Naive thymus-derived CD4-positive, alpha-beta T cell (primary cell): ENCODE measurements around the gene TMEM86A. TPM values are rescaled to one million over a fixed set of nuclear protein-coding genes. Genes with fewer than 3 reads are reported as not detected.
"Not testable (repeated sequence)": the region's sequence is repeated elsewhere in the genome, so short reads cannot be mapped to it uniquely, and the experiment has no call there.

Experiments used
- ATAC-seq: fragments of 150-1000 bp; cut with Tn5 transposase; 2 replicates; pipeline ENCODE4 v1.10.0; 2021; ENCODE audit warnings: mild to moderate bottlenecking, moderate library complexity
- CTCF ChIA-PET: fragments of 350-600 bp; sonication (Branson Sonifier 250); formaldehyde crosslinking; loops from one replicate; lab custom pipeline; 2021; ENCODE audit warnings: antibody characterized with exemption; lab: Charles Lee
- POLR2A ChIA-PET: fragments of 350-600 bp; sonication (Branson Sonifier 250); formaldehyde crosslinking; loops from one replicate; lab custom pipeline; 2021; ENCODE audit warnings: antibody characterized with exemption, inconsistent platforms; lab: Charles Lee
- DNase-seq, 9 donors: peaks; one replicate each; pipeline versions ENCODE4 v3.0.0 to v3.0.0-alpha.2; 2020 to 2022; ENCODE audit warnings: mixed read lengths in 1 of 9
- H3K27ac ChIP-seq: one replicate; pipeline ENCODE4 v1.7.0; 2013; ENCODE audit warnings: mild to moderate bottlenecking, low read depth, low read length, moderate library complexity
- H3K27me3 ChIP-seq, 2 donors: one replicate each; pipeline ENCODE4 v1.7.0; 2013; ENCODE audit warnings: low read length in 2 of 2, mild to moderate bottlenecking in 2 of 2, moderate library complexity in 2 of 2; ENCODE audit not compliant: control insufficient read depth in 2 of 2, insufficient read depth in 2 of 2
- H3K36me3 ChIP-seq, 3 experiments: 1 replicate in 2 of 3; 2 replicates in 1 of 3; pipeline ENCODE4 v1.7.0; 2013; ENCODE audit warnings: low read length in 3 of 3, mild to moderate bottlenecking in 3 of 3, moderate library complexity in 1 of 3; ENCODE audit not compliant: insufficient read depth in 3 of 3, control insufficient read depth in 2 of 3
- H3K4me1 ChIP-seq, 2 donors: one replicate each; pipeline ENCODE4 v1.7.0; 2013; ENCODE audit warnings: low read length in 2 of 2, mild to moderate bottlenecking in 2 of 2, moderate library complexity in 1 of 2; ENCODE audit not compliant: control insufficient read depth in 2 of 2, insufficient read depth in 2 of 2
- H3K4me3 ChIP-seq: 2 replicates; pipeline ENCODE4 v1.7.0; 2013; ENCODE audit warnings: mild to moderate bottlenecking, low read length
- H3K9me3 ChIP-seq, 3 experiments: 1 replicate in 2 of 3; 2 replicates in 1 of 3; pipeline ENCODE4 v1.7.0; 2013; ENCODE audit warnings: low read length in 3 of 3; ENCODE audit not compliant: control insufficient read depth in 2 of 3
- H3K27ac Mint-ChIP-seq, 9 donors: one replicate each; pipeline ENCODE4 v1.8.0; 2020 to 2022; ENCODE audit warnings: mixed read lengths in 9 of 9, mild to moderate bottlenecking in 8 of 9, moderate library complexity in 5 of 9, inconsistent platforms in 2 of 9
- H3K27me3 Mint-ChIP-seq, 5 donors: one replicate each; pipeline ENCODE4 v1.8.0; 2021 to 2022; ENCODE audit warnings: mixed read lengths in 5 of 5, mild to moderate bottlenecking in 1 of 5
- H3K36me3 Mint-ChIP-seq, 5 donors: one replicate each; pipeline ENCODE4 v1.8.0; 2020 to 2022; ENCODE audit warnings: mixed read lengths in 5 of 5, mild to moderate bottlenecking in 3 of 5, inconsistent platforms in 1 of 5
- H3K4me1 Mint-ChIP-seq, 7 donors: one replicate each; pipeline ENCODE4 v1.8.0; 2020 to 2022; ENCODE audit warnings: mixed read lengths in 7 of 7, mild to moderate bottlenecking in 3 of 7, inconsistent platforms in 1 of 7
- H3K4me3 Mint-ChIP-seq, 10 donors: one replicate each; pipeline ENCODE4 v1.8.0; 2020 to 2022; ENCODE audit warnings: mild to moderate bottlenecking in 10 of 10, mixed read lengths in 10 of 10, moderate library complexity in 6 of 10, inconsistent platforms in 2 of 10
- H3K9me3 Mint-ChIP-seq, 11 donors: one replicate each; pipeline ENCODE4 v1.8.0; 2020 to 2022; ENCODE audit warnings: mixed read lengths in 11 of 11, mild to moderate bottlenecking in 4 of 11, inconsistent platforms in 1 of 11, moderate library complexity in 1 of 11
- intact Hi-C, 2 donors: fragments of 100-400 bp; cut with micrococcal nuclease; formaldehyde crosslinking; loops; one replicate each; pipeline ENCODE4 v1.15.1; 2023
- polyA plus RNA-seq, 2 donors: library from polyadenylated mRNA; unstranded; fragments of 300-500 nt; fragmentation: Illumina TruSeq; gene quantifications; one replicate each; pipeline ENCODE4 v1.2.3, GENCODE V29; 2021
- total RNA-seq, 6 experiments: library from RNA in 5 of 6; stranded (reverse) in 5 of 6; gene quantifications; 1 replicate in 5 of 6; 2 replicates in 1 of 6; pipeline ENCODE4 v1.2.3 and lab custom pipeline; 2021 to 2026

TMEM86A gene, protein sequence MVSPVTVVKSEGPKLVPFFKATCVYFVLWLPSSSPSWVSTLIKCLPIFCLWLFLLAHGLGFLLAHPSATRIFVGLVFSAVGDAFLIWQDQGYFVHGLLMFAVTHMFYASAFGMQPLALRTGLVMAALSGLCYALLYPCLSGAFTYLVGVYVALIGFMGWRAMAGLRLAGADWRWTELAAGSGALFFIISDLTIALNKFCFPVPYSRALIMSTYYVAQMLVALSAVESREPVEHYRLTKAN
- 1 to 10 TPM in 4 of 5 experiments, under 1 TPM in 1; 0.53 to 6.5 (median 5.5) TPM for total RNA-seq
- polyA plus RNA-seq, result 1 to 10 TPM in 1 of 2 donors, under 1 TPM in 1; 0.69 to 1.3 TPM
- total RNA-seq (lab: John Stamatoyannopoulos, UW), result 9.2 reads per million, percentile 34 among the genes with 10 or more reads in this experiment

DNA sequence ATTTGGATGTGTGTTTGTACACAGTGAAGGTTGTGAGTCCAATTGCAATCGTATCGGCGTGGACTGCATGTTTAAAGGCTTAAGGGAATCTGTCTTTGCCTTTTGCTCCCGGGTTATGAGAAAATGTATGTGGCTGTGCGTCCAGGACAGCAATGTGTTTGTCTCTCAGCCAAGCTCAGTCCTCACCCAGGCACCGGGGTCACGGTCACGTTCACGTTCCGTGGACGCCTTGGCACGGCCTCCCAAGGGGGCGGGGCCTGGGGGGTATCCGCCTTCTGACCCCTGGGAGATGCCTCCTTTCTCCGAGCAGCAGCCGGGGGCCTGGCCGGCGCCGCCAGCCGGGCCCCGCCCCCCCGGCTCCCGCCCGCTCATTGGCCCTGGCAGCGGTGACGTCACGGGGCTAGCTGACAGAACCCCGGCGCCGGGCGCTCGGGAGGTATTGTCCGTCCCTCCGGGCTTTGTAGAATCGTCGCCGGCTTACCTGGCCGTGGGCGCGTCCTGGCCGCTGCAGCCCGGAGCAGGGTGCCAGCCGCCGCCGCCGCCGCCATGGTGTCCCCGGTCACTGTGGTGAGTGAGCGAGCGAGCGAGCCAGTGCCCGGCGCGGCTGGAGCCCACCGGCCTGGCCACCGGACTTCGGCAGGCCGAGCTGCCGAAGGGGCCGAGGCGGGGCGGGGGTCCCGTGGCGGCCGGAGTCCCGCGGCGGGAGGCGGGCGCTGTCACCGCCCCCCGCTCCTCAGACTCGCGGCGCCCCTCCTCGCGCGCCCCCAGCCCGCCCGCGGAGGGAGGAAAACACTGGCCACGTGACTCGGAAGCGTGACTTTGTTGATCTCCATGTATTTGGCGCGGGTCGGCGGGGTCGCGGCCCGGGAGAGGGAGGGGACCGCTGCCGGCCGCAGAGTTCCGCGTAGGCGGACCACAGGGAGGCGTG is at the start of gene TMEM86A:
Gene TMEM86A (plus strand): TSS at position 439 of the 928 bp plus-strand sequence. CDS start 108 bp downstream, at position 547.
- ChIA-PET CTCF (interaction anchor here (1.7 kb wide), 1 partner anchor 24 kb away, joined by 15 read pairs; no protein-coding TSS in a partner anchor), POLR2A (interaction anchor here (0.6 to 2.1 kb wide), 7 partner anchors 10 to 173 kb away, joined by 3 to 12 read pairs (median 3); partner anchors contain the start of gene SPTY2D1)
- peak within 1 kb of the TSS; percentile 42 for H3K4me3 ChIP-seq
- ATAC-seq (peak; percentile 97), DNase-seq (peak; percentile 81 to 89 (median 87))
- Mint-ChIP-seq H3K27ac (peak within 1 kb of the TSS; percentile 42 to 95 (median 89)), H3K4me1 (peaks cover 14 to 27% (median 20%) of the 10 kb centered on the region in 7 donors), H3K27me3 (peaks cover 0 to 39% (median 0%) of the 10 kb centered on the region in 5 donors), H3K4me3 (peak within 1 kb of the TSS; percentile 76 to 89 (median 84)), H3K36me3 (no peaks in the 10 kb centered on the region), H3K9me3 (no peaks in the 10 kb centered on the region)
- peak within 1 kb of the TSS; percentile 72 for H3K27ac ChIP-seq
- intact Hi-C loops, result loop anchor here (1.0 to 10.0 kb wide), 9 partner anchors 8 to 684 kb away; partner anchors contain the start of genes SPTY2D1 (in 2 of the 2), GTF2H1 (in 1 of the 2), HPS5 (in 1 of the 2) and SERGEF (in 1 of the 2)
- peaks cover 6% of the 10 kb centered on the region in 2 donors for H3K4me1 ChIP-seq
- no peaks in the 10 kb centered on the region for H3K36me3 ChIP-seq
- no peaks in the 10 kb centered on the region for H3K27me3 ChIP-seq
- no peaks in the 10 kb centered on the region for H3K9me3 ChIP-seq

DNA sequence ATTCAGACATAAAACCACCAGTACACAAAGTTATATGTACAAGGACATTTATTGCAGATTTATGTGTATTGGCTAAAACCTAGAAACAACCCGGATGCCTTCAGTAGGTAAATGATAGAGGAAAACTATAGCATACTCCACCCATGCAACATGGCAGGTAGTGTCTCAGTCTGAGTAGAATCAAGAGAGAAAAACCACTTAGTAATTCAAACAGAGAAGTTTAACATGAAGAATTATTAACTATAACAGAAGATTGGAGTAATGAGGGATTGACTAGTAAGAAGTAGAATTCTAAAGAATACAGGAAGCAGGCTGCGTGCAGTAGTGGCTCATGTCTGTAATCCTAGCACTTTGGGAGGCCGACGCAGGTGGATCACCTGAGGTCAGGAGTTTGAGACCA is 48.2 kb upstream of the TMEM86A start:
- H3K27ac Mint-ChIP-seq, result peak overlapping the region in 1 of 9 donors; percentile 18
- intact Hi-C loops, result loop anchor here in 1 of 2 donors (5.0 kb wide), 1 partner anchor 47 kb away; the partner anchor contains the start of gene TMEM86A
- H3K27me3 Mint-ChIP-seq, result no peaks in the 10 kb centered on the region
- DNase-seq (no peak), ATAC-seq (no peak)
- Histone ChIP-seq H3K27ac (no peak overlapping the region), H3K4me3 (no peak overlapping the region), H3K36me3 (no peaks in the 10 kb centered on the region), H3K9me3 (no peaks in the 10 kb centered on the region), H3K27me3 (no peaks in the 10 kb centered on the region), H3K4me1 (no peaks in the 10 kb centered on the region)
- H3K36me3 Mint-ChIP-seq, result no peaks in the 10 kb centered on the region
- peaks cover 0 to 1% (median 0%) of the 10 kb centered on the region in 11 donors for H3K9me3 Mint-ChIP-seq
- peaks cover 0 to 15% (median 0%) of the 10 kb centered on the region in 7 donors for H3K4me1 Mint-ChIP-seq
- H3K4me3 Mint-ChIP-seq, result no peak overlapping the region
- POLR2A ChIA-PET, result interaction anchor here (1.1 kb wide), 1 partner anchor 16 kb away, joined by 3 read pairs; the partner anchor contains the start of gene SPTY2D1
- CTCF ChIA-PET, result interaction anchor here (1.7 kb wide), 1 partner anchor 17 kb away, joined by 6 read pairs; the partner anchor contains the start of gene SPTY2D1

DNA sequence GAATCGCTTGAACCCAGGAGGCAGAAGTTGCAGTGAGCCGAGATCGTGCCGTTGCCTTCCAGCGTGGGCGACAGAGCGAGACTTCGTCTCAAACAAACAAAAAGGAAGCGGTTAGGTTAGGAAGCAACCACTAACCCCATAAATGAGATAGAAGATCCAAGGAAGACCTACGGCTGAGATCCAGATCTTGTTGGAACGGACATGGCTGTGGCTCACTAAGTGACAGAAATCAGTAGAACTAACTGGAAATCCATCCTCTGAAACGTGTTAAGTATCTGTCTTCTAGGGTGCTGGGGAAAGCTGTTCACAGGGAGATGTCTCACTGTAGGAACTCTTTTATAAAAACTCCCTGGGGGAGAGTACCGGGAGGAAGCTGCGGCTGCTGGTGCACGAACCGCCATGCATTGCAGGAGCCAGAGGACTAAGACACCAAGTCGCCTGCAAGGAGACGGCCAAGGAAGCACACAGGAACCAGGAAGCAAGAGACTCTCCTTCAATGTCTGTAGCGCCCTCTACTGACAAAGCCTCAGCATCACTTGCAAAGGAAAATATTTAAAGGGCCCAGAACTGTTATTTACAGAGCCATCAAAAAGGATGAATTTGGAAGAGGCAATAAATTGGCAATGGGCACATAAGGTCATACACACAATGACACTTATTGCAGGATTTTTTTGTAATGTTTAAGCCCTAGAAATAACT is 47.6 kb upstream of the TMEM86A start:
- Histone ChIP-seq H3K4me1 (no peaks in the 10 kb centered on the region), H3K36me3 (no peaks in the 10 kb centered on the region), H3K27me3 (no peaks in the 10 kb centered on the region), H3K4me3 (no peak overlapping the region), H3K9me3 (no peaks in the 10 kb centered on the region), H3K27ac (no peak overlapping the region)
- peak; percentile 73 for ATAC-seq
- Mint-ChIP-seq H3K27ac (peak overlapping the region in 1 of 9 donors; percentile 30), H3K9me3 (peaks cover 0 to 1% (median 0%) of the 10 kb centered on the region in 11 donors), H3K4me3 (no peak overlapping the region), H3K36me3 (no peaks in the 10 kb centered on the region), H3K27me3 (no peaks in the 10 kb centered on the region), H3K4me1 (peaks cover 0 to 15% (median 0%) of the 10 kb centered on the region in 7 donors)
- POLR2A ChIA-PET, result interaction anchor here (1.1 kb wide), 1 partner anchor 17 kb away, joined by 3 read pairs; the partner anchor contains the start of gene SPTY2D1
- CTCF ChIA-PET, result interaction anchor here (1.5 to 1.7 kb wide), 2 partner anchors 17 to 62 kb away, joined by 3 to 6 read pairs; partner anchors contain the start of gene SPTY2D1
- intact Hi-C loops, result loop anchor here (1.0 to 5.0 kb wide), 3 partner anchors 17 to 111 kb away; partner anchors contain the start of genes SPTY2D1 (in 1 of the 2) and TMEM86A (in 1 of the 2)
- peak in 5 of 9 donors; percentile 11 to 37 (median 20) for DNase-seq

DNA sequence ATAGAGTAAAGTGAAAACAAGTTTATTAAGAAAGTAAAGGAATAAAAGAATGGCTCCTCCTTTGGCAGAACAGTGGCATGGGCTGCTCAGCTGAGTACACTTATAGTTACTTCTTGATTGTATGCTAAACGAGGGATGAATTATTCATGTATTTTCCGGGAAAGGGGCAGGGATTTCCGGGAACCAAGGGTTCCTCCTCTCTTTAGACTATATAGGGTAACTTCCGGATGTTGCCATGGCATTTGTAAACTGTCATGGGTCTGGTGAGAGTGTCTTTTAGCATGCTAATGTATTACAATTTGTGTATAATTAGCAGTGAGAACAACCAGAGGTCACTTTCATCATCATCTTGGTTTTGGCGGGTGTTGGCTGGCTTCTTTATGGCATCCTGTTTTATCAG is 40.9 kb upstream of the TMEM86A start:
- Mint-ChIP-seq H3K4me1 (peaks cover 0 to 5% (median 0%) of the 10 kb centered on the region in 7 donors), H3K36me3 (peaks cover 0 to 6% (median 0%) of the 10 kb centered on the region in 5 donors), H3K4me3 (no peak overlapping the region), H3K27me3 (peaks cover 0 to 27% (median 0%) of the 10 kb centered on the region in 5 donors), H3K27ac (peak overlapping the region in 2 of 9 donors; percentile 10 to 45), H3K9me3 (peaks cover 0 to 10% (median 0%) of the 10 kb centered on the region in 11 donors)
- Histone ChIP-seq H3K4me1 (no peaks in the 10 kb centered on the region), H3K27ac (no peak overlapping the region), H3K4me3 (no peak overlapping the region), H3K36me3 (no peaks in the 10 kb centered on the region), H3K27me3 (no peaks in the 10 kb centered on the region), H3K9me3 (no peaks in the 10 kb centered on the region)
- CTCF ChIA-PET, result no interaction called here
- POLR2A ChIA-PET, result interaction anchor here (1.3 kb wide), 1 partner anchor 64 kb away, joined by 4 read pairs; no protein-coding TSS in a partner anchor
- intact Hi-C loops, result no loop called here
- ATAC-seq (no peak), DNase-seq (no peak)

DNA sequence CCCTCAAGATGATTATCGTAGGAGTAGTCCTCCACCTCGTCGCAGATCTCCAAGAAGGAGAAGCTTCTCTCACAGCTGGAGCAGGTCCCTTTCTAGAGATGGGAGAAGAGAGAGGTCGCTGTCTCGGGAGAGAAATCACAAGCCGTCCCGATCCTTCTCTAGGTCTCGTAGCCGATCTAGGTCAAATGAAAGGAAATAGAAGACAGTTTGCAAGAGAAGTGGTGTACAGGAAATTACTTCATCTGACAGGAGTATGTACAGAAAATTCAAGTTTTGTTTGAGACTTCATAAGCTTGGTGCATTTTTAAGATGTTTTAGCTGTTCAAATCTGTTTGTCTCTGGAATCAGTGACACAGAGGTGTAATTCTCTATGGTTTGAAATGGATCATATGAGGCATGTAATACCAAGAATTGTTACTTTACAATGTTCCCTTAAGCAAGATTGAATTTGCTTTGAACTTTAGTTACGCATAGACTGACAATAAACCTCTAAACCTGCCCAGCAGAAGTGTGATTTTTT is 33.2 kb upstream of the TMEM86A start:
- H3K4me3 Mint-ChIP-seq, result peak overlapping the region; percentile 5 to 71 (median 38)

More for the DNA sequence above, 33.2 kb upstream of the TMEM86A start:
- H3K4me3 ChIP-seq, H3K9me3 Mint-ChIP-seq, H3K36me3 ChIP-seq, ATAC-seq, intact Hi-C loops, H3K27ac ChIP-seq, H3K36me3 Mint-ChIP-seq, H3K9me3 ChIP-seq, CTCF ChIA-PET, H3K27me3 ChIP-seq: not testable (repeated sequence)
- Mint-ChIP-seq H3K27me3 (peaks cover 0 to 42% (median 0%) of the 10 kb centered on the region in 5 donors), H3K4me1 (peaks cover 18 to 44% (median 28%) of the 10 kb centered on the region in 7 donors), H3K27ac (peak overlapping the region; percentile 15 to 86 (median 56))
- peak in 1 of 9 donors; percentile 17 for DNase-seq
- POLR2A ChIA-PET, result interaction anchor here (0.7 to 1.2 kb wide), 2 partner anchors 32 to 138 kb away, joined by 3 to 4 read pairs; partner anchors contain the start of genes SPTY2D1 and TSG101
- peaks cover 4 to 10% of the 10 kb centered on the region in 2 donors for H3K4me1 ChIP-seq
